PFSK-1 (cell line): Measurements from ENCODE around the gene ZSCAN29.

Source experiments
- FOXP2 ChIP-seq: optimal IDR thresholded peaks from 2 replicates; pipeline ENCODE3; 2011; ENCODE audit warnings: borderline replicate concordance, control low read depth, inconsistent platforms; ENCODE audit not compliant: insufficient read depth; ENCODE audit errors: extremely low read length, extremely low read depth
- POLR2AphosphoS5 ChIP-seq: IDR thresholded peaks from 2 replicates; pipeline ENCODE4 v1.6.1; 2012; ENCODE audit warnings: low read depth, mild to moderate bottlenecking, control low read depth, low read length, moderate library complexity
- SIN3A ChIP-seq: IDR thresholded peaks from 2 replicates; pipeline ENCODE4 v1.6.1; 2012; ENCODE audit warnings: mild to moderate bottlenecking, low read length, moderate library complexity, borderline replicate concordance; ENCODE audit not compliant: insufficient read depth
- TAF1 ChIP-seq: IDR thresholded peaks from 2 replicates; pipeline ENCODE4 v1.6.1; 2012; ENCODE audit warnings: low read length, control low read depth, borderline replicate concordance; ENCODE audit not compliant: insufficient read depth

DNA sequence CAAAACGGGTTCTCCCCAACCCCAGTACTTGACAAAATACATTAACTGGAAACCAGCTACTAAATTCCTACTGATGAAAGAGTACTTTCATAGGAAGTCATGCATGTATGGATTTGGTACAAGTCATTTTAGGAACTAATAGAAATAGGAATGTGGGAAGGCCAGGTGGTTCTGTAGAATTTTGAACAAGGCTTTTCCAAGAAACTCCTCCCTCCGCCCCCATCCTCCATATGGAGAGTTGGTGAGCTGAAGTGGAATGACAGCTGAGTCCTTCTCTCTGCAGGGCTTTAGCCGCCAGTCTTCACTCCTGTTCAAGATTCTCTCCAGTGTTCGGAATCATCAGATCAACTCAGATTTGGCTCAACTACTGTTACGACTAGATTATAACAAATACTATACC, 33.3 kb upstream of the ZSCAN29 start:
- TF ChIP-seq SIN3A = no peak
- no peak for TF ChIP-seq POLR2AphosphoS5
- no peak for TF ChIP-seq TAF1
- TF ChIP-seq FOXP2 = no peak
